GM21423 (cell line): ENCODE data around the gene TYRO3.
"Not testable (repeated sequence)": the region's sequence is repeated elsewhere in the genome, so short reads cannot be mapped to it uniquely, and the experiment has no call there.

Source experiments
- ATAC-seq: cut with Tn5 transposase; IDR thresholded peaks from one replicate; pipeline ENCODE4 v1.9.1; 2021; ENCODE audit warnings: mild to moderate bottlenecking, moderate library complexity; ENCODE audit not compliant: unreplicated experiment

The TYRO3 gene

DNA sequence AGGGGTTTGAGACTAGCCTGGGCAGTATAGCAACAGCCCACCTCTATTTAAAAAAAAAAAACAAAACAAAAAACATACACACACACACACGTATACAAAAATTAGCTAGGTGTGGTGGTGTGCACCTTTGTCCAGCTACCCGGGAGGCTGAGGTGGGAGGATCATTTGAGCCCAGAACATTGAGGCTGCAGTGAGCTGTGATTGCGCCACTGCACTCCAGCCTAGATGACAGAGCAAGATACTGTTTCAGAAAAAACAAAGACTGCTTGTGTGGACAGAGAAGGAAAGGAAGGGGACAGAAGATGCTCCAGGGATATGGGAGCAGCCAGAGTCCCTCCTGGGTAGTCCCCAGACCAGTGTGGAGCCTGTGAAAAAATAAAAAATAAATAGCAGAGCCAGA, 12.9 kb downstream of the TYRO3 start:
- no peak for ATAC-seq

DNA sequence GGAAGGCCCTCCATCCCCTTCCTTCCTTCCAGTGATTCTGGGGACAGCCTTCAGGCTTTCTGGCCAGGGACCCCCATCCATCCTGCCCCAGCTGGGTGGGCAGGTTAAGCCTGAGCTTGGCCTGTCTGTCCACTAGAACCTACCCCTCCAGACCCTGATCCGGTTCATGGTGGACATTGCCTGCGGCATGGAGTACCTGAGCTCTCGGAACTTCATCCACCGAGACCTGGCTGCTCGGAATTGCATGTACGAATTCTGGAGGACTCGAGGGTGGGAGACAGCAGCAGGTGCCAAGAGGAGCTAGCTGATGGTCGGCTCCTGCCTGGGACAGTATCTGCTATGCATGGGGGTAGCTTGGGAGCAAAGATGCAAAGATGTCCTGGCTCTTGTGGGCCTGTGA, 13.9 kb downstream of the TYRO3 start:
- ATAC-seq = no peak

DNA sequence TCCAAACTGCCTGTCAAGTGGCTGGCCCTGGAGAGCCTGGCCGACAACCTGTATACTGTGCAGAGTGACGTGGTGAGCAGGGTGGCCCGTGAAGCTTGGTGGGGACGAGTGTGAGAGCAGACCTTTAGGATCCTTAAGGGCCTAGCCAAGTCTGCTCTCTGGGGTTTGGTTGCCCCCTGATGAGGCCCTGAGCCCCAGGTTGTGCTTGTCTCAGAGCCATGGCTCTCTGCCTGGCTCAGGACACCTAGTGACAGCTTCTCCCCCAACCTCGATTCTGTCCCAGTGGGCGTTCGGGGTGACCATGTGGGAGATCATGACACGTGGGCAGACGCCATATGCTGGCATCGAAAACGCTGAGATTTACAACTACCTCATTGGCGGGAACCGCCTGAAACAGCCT, 14.4 kb downstream of the TYRO3 start:
- ATAC-seq = no peak

DNA sequence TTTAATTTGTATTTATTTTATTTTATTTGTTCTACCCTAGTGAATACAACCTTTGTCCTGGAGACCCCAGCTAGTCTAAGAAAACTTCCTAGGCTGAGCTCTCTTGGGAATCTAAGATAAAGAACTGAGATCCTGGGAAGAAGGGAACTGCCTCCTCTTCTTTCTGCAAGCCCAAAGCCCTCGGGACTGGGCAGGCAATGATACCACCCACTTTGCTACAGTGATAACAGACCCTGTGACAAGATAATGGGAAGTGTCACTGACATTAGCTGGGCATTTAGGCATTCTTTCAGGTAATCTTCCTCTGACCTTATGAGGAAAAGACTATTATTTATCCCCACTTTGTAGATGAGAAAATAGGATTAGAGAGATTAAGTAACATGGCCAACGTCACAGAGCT, 15.1 kb downstream of the TYRO3 start:
- no peak for ATAC-seq

DNA sequence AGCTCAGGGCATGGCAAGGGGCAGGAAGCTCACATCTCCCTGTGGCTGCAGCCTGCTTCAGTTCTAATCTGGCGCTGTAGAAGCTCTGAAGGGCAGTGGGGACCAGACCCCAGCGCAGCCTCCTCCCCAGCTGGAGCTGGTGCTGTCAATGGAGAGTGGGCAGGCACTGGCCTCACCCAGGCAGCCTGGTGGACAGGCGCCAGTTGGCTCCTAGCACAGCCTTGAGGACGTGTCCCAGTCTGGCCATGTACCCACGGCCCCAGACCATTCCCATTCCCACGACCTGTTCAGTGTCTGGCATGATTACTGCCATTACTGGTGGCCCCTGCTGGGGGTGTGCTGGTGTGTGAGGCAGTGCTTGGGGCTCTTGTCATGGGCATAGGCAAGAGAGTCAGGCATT, 16.3 kb downstream of the TYRO3 start:
- no peak for ATAC-seq

DNA sequence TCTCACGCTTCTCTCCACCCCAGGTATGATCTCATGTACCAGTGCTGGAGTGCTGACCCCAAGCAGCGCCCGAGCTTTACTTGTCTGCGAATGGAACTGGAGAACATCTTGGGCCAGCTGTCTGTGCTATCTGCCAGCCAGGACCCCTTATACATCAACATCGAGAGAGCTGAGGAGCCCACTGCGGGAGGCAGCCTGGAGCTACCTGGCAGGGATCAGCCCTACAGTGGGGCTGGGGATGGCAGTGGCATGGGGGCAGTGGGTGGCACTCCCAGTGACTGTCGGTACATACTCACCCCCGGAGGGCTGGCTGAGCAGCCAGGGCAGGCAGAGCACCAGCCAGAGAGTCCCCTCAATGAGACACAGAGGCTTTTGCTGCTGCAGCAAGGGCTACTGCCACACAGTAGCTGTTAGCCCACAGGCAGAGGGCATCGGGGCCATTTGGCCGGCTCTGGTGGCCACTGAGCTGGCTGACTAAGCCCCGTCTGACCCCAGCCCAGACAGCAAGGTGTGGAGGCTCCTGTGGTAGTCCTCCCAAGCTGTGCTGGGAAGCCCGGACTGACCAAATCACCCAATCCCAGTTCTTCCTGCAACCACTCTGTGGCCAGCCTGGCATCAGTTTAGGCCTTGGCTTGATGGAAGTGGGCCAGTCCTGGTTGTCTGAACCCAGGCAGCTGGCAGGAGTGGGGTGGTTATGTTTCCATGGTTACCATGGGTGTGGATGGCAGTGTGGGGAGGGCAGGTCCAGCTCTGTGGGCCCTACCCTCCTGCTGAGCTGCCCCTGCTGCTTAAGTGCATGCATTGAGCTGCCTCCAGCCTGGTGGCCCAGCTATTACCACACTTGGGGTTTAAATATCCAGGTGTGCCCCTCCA, 19.1 kb downstream of the TYRO3 start:
- no peak for ATAC-seq

DNA sequence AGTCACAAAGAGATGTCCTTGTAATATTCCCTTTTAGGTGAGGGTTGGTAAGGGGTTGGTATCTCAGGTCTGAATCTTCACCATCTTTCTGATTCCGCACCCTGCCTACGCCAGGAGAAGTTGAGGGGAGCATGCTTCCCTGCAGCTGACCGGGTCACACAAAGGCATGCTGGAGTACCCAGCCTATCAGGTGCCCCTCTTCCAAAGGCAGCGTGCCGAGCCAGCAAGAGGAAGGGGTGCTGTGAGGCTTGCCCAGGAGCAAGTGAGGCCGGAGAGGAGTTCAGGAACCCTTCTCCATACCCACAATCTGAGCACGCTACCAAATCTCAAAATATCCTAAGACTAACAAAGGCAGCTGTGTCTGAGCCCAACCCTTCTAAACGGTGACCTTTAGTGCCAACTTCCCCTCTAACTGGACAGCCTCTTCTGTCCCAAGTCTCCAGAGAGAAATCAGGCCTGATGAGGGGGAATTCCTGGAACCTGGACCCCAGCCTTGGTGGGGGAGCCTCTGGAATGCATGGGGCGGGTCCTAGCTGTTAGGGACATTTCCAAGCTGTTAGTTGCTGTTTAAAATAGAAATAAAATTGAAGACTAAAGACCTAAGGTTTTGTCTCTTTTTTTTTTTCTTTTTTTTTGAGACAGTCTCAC, 19.8 kb downstream of the TYRO3 start:
- ATAC-seq = no peak

DNA sequence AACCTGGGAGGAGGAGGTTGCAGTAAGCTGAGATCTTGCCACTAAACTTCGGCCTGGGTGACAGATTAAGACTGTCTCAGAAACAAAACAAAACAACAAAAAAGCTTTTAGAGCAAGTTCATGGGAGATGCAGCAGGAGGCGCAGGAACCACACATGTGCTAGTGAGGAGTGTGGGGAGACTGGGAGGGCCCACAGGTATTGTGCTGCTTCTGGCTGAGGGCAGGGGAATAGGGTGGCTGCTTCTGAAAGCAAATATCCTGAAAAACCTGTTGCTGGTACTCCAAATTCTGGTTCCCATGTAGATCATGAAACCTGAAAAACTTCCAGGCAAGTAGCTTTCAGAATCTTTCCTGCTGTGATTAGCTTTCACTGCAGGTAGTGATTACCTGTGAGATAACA, 22.1 kb downstream of the TYRO3 start:
- no peak for ATAC-seq

DNA sequence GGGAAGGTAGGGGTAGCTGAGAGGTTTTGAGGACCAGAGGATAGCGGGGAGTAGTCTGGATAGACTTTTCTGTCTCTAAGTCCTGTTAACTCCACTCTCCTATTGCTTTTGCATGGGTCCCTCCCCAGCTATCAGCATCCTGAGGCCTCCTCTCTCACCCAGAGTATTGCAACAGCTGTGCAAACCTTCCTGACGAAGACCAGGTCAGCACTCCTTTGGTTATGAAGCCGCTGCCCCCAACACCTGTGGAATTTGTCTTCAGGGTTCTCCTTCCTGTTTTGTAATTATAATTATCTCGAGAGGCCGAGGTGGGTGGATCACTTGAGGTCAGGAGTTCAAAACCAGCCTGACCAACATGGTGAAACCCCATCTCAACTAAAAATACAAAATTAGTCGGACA, 24.8 kb downstream of the TYRO3 start:
- no peak for ATAC-seq

DNA sequence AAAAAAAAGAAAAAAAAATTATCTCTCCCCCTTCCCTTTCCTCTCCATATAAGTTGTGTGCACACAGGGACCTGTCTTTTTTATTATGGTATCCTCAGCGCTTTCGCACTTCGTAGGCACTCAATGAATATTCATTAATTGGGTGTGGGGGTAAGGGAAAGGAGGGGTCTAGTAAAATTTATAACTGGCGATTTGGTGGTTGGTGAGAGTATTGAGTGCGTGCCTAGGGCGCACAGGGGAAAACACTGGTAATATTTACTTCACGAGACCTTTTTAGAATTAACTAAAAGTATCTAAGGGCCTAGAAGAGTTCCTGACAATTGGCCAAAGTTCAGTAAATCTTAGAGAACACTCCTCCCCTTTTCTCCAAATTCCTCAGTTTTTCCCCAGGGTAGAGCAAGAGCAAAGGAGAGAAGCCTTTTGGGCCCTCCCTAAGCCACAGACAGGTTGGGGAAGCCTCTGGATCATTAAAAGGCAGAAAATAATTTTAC, 25.7 kb downstream of the TYRO3 start:
- ATAC-seq = no peak

DNA sequence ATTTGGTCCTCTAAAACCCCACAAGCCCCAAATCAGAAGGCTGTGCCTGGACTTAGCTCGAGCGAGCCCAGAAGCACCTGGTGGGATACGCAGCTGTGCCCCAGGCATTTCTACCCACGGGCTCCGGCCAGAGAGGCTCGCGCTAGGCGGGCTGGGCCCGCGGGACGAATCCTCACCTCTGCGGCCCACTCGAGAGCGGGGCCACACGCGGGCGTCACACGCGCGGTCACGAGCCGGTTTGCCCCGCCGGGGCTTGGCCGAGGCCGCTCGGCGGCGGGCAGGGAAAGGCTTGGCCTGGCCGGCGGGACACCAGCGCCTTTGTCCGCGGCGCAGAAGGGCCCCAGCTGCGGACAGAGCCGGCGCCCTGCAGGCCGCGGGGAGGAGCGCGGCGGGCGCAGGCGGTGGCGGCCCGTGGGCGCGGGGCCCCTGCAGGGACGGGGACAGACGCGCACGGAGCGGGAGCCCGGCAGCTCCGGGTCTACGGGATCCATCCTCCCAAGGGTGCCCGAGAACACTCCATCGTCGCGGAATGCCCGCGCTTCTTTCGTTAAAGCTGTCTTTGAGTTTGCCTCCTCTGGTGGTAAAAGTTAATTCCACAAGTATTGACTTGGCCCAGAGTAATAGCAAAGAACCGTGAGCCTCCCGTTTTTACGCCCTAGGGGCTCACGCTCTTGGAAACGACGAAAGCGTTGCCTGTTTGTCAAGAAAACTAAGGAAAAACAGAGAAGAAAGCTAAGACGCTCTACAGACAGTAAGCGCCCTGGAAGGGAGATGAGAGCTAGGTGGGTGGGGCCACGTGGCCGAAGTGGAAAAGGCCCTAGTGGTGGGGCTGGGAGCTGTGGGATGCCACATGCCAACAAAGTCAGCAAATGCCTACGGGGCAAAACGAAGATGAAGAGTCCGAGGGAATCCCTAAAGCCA, 26.4 kb downstream of the TYRO3 start:
- ATAC-seq = no peak

DNA sequence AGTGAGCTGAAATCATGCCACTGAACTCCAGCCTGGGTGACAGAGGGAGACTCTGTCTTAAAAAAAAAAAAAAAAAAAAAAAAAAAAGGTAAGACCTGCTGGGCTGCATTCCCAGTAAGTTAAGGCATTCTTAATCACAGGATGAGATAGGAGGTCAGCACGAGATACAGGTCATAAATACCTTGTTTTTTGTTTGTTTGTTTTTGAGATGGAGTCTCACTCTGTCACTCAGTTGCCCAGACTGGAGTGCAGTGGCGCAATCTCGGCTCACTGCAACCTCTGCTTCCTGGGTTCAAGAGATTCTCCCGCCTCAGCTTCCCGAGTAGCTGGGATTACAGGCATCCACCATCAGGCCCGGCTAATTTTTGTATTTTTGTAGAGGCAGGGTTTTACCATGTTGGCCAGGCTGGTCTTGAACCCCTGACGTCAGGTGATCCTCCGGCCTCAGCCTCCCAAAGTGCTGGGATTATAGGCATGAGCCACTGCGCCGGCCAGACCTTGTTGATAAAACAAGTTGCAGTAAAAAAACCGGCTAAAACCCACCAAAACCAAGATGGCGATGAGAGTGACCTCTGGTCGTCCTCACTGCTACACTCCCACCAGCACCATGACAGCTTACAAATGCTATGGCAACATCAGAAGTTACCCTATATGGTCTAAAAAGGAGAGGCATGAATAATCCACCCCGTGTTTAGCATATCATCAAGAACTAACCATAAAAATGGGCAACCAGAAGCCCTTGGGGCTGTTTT, 27.7 kb downstream of the TYRO3 start:
- not testable (repeated sequence) for ATAC-seq

DNA sequence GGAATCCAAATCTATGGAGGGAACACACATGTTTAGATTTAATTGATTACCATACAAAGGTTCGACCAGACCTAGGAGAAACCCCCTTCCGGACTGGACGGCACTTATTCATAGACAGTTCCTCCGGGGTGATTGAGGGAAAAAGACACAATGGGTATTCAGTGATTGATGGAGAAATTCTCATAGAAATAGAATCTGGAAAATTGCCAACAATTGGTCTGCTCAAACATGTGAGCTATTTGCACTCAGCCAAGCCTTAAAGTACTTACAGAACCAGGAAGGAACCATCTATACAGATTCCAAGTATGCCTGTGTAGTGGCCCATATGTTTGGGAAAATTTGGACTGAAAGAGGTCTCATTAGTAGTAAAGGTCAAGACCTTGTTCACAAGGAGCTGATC, 30.0 kb downstream of the TYRO3 start:
- not testable (repeated sequence) for ATAC-seq

DNA sequence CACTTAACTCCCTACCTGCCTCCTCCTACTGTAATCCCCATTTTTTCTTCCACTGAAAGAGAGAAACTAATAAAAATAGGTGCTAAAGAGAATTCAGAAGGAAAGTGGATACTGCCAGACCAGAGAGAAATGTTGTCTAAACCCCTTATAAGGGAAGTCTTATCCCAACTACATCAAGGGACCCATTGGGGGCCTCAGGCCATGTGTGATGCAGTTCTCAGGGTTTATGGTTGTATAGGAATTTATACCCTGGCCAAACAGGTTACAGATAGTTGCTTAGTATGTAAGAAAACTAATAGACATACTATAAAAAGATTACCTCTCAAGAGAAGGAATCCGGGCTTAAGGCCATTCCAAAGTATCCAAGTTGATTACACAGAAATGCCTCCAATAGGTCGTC, 30.6 kb downstream of the TYRO3 start:
- not testable (repeated sequence) for ATAC-seq

DNA sequence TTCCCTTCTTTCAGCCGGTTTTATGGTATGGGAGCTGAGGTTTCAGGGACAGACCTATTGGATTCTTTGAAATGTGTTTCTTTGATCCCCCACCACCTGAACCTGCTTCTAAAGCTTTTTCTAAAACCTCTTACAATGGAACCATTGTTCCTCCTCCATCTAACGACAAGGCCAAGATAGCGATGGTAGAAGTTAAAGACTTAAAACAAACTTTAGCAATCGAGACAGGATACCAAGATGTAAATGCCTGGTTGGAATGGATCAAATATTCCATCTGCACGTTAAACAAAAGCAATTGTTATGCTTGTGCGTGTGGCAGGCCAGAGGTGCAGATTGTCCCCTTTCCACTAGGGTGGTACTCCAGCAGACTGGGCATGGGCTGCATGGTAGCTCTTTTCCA, 32.2 kb downstream of the TYRO3 start:
- not testable (repeated sequence) for ATAC-seq

DNA sequence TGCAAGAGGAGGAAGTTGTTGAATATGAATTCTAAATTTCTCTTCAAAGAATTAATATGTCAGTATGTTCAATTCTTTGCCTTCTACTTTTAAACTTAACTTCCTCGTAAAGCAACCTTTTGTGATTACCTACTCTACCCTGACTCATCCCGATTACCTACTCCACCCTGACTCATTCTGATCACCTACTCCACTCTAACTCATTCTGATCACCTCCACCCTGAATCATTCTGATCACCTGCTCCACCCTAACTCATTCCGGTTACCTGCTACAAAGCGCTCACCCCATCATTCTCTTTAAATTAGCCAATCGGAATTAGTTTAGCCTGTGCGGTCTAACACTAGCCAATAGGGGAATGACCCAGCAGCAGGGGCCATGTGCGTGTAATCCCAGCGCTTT, 33.7 kb downstream of the TYRO3 start:
- not testable (repeated sequence) for ATAC-seq

DNA sequence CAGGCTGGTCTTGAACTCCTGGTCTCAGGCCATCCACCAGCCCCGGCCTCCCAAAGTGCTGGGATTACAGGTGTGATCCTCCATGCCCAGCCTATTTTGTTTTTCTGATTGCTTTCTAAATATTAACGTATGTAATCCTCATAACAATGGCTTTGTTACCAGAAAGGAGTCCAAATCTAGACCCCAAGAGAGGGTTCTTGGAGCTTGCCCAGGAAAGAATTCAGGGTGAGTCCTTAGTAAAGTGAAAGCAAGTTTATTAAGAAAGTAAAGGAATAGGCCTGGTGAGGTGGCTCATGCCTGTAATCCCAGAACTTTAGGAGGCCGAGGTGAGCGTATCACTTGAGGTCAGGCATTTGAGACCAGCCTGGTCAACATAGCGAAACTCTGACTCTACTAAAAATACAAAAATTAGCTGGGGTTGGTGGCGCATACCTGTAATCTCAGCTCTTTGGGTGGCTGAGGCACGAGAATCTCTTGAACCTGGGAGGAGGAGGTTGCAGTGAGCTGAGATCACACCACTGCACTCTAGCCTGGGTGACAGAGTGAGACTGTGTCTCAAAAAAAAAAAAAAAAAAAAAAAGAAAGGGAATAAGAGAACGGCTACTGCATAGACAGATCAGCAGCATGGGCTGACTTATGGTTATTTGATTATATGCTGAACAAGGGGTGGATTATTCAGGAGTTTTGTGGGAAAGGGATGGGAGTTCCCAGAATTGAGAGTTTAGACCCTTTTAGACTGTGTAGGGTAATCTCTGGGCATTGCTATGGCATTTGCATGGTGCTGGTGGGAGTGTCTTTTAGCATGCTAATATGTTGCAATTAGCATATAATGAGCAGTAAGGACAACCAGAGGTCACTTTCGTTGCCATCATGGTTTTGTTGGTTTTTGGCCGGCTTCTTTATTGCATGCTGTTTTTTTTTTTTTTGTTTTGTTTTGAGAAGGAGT, 36.1 kb downstream of the TYRO3 start:
- no peak for ATAC-seq

DNA sequence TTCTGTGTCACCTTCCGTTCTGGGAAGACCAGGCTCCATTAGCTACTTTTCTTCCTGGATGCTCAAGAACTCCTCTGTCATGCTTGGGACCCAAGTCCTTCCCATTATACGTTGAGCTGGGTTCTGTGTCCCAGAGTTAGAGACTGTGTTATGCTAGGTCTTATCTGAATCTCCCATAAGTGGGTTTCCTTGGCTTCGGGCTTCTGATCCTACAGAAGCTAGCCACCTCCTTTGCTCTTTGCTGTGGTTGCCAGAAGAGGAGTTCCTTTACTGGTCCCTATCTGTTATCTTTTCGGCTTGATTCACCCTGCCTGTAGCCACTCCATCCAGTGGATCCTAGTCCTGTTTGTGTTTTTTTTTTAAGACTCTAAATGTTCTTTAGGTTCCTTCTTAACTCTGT, 38.0 kb downstream of the TYRO3 start:
- no peak for ATAC-seq

DNA sequence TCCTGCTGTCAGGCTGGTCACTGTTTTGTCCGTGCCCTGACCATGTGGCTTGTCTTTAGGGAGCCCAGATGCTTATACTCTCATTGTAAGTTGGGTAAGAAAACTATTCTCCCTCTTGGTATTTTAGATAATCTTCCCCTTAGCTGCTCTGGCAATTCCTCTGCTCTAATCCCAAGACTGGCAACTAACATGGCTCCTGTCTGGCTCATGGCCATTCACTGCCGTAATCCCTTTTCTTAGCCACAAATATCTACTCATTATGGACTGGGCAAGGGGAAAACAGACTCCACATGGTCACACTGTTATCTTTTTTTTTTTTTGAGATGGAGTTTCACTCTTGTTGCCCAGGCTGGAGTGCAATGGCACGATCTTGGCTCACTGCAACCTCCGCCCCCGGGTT, 38.8 kb downstream of the TYRO3 start:
- no peak for ATAC-seq
